Stimulated activated CD8-positive, alpha-beta memory T cell treated with anti-CD3 and anti-CD28 coated beads, Interleukin-4, amount 100 ng/mL, for 24 hours (primary cell): Measurements from ENCODE around the gene NCSTN.

Source experiments
- DNase-seq: peaks from one replicate; pipeline ENCODE4 v3.0.0-alpha.2; 2020; ENCODE audit warnings: low read depth

The NCSTN gene

GRCh38 chr1:160406131-160406968 lies 63.2 kb downstream of the NCSTN start:
- no peak for DNase-seq

DNA sequence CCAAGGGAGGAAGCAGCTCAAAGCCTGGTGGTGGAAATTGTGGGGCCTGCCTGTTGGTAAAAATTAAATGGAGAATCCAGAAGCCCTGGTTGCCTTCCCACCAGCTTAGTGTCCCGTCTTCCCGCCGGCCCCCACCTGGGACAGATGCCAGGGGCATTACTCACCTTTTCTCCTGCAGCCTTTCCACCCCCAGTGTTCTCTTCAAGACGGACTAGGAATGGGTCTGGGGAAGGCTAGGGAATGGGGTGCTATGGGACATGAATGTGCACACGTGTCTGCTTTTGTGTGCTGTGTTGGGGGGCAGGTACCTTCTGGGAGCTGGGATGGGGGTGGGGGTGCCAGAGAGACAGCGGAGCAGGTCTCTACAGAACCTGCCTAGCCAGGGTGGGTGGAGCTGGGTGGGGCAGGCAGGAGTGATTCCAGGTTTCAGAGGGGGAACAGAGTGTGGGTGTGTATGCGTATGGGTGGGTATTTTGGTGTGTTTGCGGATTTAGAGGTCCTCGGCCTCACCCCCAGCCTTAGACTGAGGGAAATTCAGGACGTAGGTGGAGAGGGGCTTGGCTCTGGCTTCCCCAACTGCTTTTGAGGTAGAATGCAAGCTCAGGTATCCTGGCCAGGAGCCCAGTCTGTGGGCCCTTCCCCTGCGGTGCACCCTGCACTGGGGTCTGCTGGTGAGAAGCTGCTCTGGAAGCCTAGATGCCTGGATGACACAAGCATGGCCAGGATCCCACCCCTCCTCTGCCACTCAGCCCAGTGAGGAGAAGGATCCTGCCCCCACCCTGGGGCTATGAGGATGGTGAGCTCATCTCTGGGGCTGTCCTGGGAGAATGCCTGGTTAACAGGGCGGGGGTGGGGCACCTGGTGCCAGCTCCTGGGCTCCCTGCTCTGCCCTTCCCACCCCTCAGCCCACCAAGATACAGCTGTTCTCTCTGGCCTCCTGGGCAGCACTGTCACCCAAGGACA lies 64.9 kb downstream of the NCSTN start:
- DNase-seq, result no peak
